22Rv1 (cell line): ENCODE data around the gene PRMT7.
A peak's percentile ranks its signal among the peaks of the same experiment; 100 is the strongest.

Experiments
- H3K27ac ChIP-seq: fragments of 450-650 bp; 2 replicates; pipeline ENCODE4 v1.5.1; 2017
- CTCF ChIP-seq: fragments of 450-650 bp; IDR thresholded peaks from 2 replicates; pipeline ENCODE4 v1.5.1; 2017; ENCODE audit warnings: mild to moderate bottlenecking
- ZFX ChIP-seq: fragments of 450-650 bp; IDR thresholded peaks from 2 replicates; pipeline ENCODE4 v1.6.1; 2017; ENCODE audit warnings: antibody characterized with exemption, borderline replicate concordance

PRMT7 gene

GRCh38 chr16:68393333-68393732, 82.5 kb downstream of the PRMT7 start:
- no peak overlapping the region for H3K27ac ChIP-seq
- TF ChIP-seq CTCF (no peak), ZFX (no peak)

GRCh38 chr16:68395167-68395786, 84.5 kb downstream of the PRMT7 start:
- H3K27ac ChIP-seq = no peak overlapping the region
- TF ChIP-seq ZFX (no peak), CTCF (no peak)

GRCh38 chr16:68395815-68396214, 85.0 kb downstream of the PRMT7 start:
- TF ChIP-seq ZFX = no peak
- no peak for TF ChIP-seq CTCF
- no peak overlapping the region for H3K27ac ChIP-seq

GRCh38 chr16:68396481-68396880, 85.7 kb downstream of the PRMT7 start:
- H3K27ac ChIP-seq = no peak overlapping the region
- TF ChIP-seq ZFX = no peak
- TF ChIP-seq CTCF = peak; percentile 80

- H3K27ac ChIP-seq = no peak overlapping the region
- TF ChIP-seq CTCF (no peak), ZFX (no peak)
Measured at GRCh38 chr16:68397710-68398201, 86.9 kb downstream of the PRMT7 start.

GRCh38 chr16:68399456-68399855, 88.6 kb downstream of the PRMT7 start:
- no peak overlapping the region for H3K27ac ChIP-seq
- TF ChIP-seq ZFX (no peak), CTCF (no peak)

GRCh38 chr16:68400083-68400923, 89.5 kb downstream of the PRMT7 start:
- H3K27ac ChIP-seq = no peak overlapping the region
- TF ChIP-seq CTCF (no peak), ZFX (no peak)
